Measurements from ENCODE around the gene UBXN1. TPM values are rescaled to one million over a fixed set of nuclear protein-coding genes. Genes with fewer than 3 reads are reported as not detected.
"Not testable (repeated sequence)": the region's sequence is repeated elsewhere in the genome, so short reads cannot be mapped to it uniquely, and the experiment has no call there.

The UBXN1 gene
- polyA plus RNA-seq, 1 donor = 145 TPM

DNA sequence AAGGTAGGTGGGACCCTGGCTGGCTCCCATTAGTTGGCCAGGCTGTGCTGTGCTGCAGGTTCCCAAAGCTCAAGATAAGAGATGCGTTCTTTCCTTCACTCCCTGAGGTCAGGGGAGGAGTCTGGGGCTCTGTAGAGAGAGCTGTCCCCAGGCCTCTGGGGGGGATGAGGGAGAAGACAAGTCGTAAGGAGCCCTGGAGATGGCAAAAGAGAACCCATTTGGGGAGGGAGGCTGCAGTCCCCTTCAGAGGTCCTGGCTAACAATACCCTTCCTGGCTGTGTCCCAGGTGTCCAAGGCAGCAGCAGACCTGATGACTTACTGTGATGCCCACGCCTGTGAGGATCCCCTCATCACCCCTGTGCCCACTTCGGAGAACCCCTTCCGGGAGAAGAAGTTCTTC is 29.5 kb upstream of the UBXN1 start:
- DNase-seq (ENCODE audit: low read depth) = no peak

DNA sequence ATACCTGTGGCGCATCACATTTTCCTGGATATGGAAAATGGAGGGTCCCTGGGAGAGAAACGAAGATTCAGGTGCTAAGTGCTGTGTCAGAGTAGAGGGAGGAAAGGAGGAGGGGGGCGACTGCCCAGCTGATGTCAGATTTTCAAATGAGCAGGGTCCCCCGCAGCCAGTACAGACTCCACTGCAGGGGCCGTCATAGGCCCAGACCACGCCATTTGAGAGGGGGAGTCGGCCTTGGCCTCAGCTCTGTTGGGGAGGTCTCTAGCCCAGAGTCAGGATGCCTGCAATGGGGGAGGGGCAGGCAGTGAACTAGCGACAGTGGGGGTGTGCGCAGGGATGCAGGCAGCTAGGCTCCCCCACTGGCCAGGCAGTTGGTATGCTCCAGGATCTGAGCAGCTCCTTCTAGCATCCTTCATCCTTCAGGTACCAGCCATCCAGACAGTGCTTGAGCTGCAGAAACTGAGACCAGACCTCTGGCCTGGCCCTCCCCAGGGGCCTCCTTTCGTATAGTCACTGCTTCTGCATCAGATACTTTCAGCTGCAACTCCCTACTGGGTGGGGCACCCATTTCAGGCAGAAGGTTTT is 28.5 kb upstream of the UBXN1 start, which contains the start of the genes BSCL2 and GNG3:
BSCL2 (minus strand) TSS at position 148 of the 585 bp plus-strand sequence. CDS start 229 bp downstream, outside the sequence.
GNG3 (plus strand) TSS at position 400 of the 585 bp plus-strand sequence. CDS start 620 bp downstream, outside the sequence.
- DNase-seq (ENCODE audit: low read depth) = no peak

DNA sequence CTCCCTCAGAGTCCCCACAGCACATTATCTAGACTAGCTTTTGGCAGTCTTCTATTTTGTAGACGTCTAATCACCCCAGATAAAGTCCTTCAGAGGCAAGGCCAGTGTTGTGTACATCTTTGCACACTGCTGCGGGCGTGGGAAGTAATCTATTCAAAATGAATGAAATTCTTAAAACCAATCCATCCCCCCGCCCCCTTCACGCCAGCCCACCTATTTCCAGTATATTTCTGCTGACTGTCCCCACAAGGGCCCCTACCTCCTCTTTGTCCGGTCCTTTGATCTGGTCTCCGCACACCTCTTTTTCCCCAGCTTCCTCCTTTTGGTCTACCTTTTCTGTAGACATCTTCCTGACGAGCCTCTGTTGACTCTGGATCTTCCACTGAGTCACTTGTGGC is 28.0 kb upstream of the UBXN1 start:
- no peak for DNase-seq (ENCODE audit: low read depth)

GRCh38 chr11:62705880-62706849 is 27.3 kb upstream of the UBXN1 start:
- no peak for DNase-seq (ENCODE audit: low read depth)

GRCh38 chr11:62705413-62705812 is 26.5 kb upstream of the UBXN1 start:
- no peak for DNase-seq (ENCODE audit: low read depth)

DNA sequence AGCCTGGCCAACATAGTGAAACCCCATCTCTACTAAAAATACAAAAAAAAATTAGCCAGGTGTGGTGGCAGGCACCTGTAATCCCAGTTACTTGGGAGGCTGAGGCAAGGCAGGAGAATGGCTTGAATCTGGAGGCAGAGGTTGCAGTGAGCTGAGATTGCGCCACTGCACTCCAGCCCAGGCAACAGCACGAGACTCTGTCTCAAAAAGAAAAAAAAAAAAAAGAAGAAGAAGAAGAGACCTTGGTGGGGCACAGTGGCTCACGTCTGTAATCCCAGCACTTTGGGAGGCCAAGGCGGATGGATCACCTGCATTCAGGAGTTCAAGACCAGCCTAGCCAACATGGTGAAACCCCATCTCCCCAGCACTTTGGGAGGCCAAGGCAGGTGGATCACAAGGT is 25.0 kb upstream of the UBXN1 start:
- not testable (repeated sequence) for DNase-seq (ENCODE audit: low read depth)

DNA sequence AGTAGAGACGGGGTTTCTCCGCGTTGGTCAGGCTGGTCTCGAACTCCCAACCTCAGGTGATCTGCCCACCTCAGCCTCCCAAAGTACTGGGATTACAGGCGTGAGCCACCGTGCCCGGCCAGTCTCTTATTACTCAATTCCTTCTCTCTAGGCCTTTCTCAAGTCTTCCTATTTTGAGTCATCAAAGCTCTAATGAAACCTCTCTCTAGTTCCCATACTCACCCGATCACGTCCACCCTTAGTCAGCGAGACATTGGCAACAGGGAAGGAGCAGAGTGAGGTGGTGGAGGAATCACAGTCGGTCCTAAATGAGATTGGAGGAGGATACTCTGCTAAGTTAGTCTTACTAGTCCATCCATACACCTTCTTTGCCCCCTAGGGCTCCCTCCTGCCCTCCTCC is 23.4 kb upstream of the UBXN1 start:
- no peak for DNase-seq (ENCODE audit: low read depth)

GRCh38 chr11:62694455-62695167 is 15.7 kb upstream of the UBXN1 start:
- DNase-seq (ENCODE audit: low read depth) = no peak

GRCh38 chr11:62693624-62694023 is 14.8 kb upstream of the UBXN1 start:
- DNase-seq (ENCODE audit: low read depth) = not testable (repeated sequence)

GRCh38 chr11:62689421-62690183 is 10.7 kb upstream of the UBXN1 start, which contains the start of gene LRRN4CL:
Gene LRRN4CL (minus strand): TSS chr11:62689530. CDS start chr11:62688508, 1,022 bp downstream.
- DNase-seq (ENCODE audit: low read depth) = peak; percentile 85

- DNase-seq (ENCODE audit: low read depth) = no peak
Observed at GRCh38 chr11:62688491-62688890, 9.6 kb upstream of the UBXN1 start.

- DNase-seq (ENCODE audit: low read depth) = no peak
Observed at GRCh38 chr11:62687508-62688396, 8.9 kb upstream of the UBXN1 start.

DNA sequence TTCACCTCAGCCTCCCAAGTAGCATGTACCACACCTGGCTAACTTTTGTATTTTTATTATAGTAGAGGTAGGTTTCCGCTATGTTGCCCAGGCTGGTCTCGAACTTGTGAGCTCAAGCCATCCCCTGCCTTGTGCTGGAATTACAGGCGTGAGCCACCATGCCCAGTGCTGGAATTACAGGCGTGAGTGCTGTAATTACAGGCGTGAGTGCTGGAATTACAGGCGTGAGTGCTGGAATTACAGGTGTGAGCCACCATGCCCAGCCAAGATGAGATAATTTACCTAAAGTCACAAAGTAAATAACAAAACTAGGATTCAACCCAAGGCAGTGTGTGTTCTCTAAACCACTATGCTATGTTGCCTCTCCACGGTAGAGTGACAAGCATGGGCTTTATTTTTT is 3.6 kb upstream of the UBXN1 start:
- DNase-seq (ENCODE audit: low read depth) = no peak

GRCh38 chr11:62680825-62681240 is 2.0 kb upstream of the UBXN1 start:
- DNase-seq (ENCODE audit: low read depth) = no peak

- no peak for DNase-seq (ENCODE audit: low read depth)
Observed at GRCh38 chr11:62678433-62678769, 472 bp downstream of the UBXN1 start.

- DNase-seq (ENCODE audit: low read depth) = no peak
Observed at GRCh38 chr11:62677714-62678113, 1.2 kb downstream of the UBXN1 start.

DNA sequence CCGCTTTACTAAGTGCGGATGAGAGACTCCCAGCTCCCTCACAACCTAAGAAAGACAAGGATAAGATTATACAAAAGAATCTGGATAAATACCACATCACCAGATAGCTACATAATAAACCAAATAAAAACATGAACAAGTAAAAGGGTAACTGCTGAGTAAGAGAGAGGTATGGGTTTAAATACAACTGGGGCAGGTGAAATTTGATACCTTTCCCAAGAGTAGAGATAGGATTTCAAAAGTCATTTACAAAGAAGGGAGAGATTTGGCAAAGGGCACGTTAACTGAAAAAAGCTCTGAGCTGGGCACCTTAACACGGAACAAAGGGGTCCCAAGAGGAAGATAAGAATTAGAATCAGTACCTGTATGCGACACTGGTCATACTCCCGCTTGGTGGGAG is 1.7 kb downstream of the UBXN1 start:
- no peak for DNase-seq (ENCODE audit: low read depth)

DNA sequence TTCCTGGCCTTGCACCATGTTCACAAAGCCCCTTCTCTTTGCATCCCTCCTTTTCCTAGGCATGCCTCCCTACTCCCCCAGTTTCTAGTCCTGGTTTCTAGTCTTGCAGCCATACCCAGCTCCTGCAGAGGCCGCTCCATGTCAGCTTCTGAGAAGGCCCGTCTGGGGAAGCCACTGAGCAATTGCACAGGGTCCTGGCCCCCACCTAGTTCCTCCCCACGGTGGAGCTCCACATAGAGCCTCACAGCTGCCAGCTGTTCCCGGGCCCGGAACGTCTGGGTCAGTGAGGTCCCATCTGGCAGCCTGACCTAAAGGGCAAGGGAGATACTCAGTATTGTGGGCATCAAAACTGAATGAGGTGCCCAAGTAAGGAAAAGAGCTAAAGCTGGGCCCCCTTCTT is 2.2 kb downstream of the UBXN1 start:
- DNase-seq (ENCODE audit: low read depth) = no peak

- not testable (repeated sequence) for DNase-seq (ENCODE audit: low read depth)
Observed at GRCh38 chr11:62675415-62675814, 3.5 kb downstream of the UBXN1 start.

- no peak for DNase-seq (ENCODE audit: low read depth)
Observed at GRCh38 chr11:62673196-62673525, 5.7 kb downstream of the UBXN1 start.
